HG03378 (cell line): ENCODE measurements around the gene XRCC1.
"Not testable (repeated sequence)": the region's sequence is repeated elsewhere in the genome, so short reads cannot be mapped to it uniquely, and the experiment has no call there.

Experiments used
- ATAC-seq: cut with Tn5 transposase; IDR thresholded peaks from one replicate; pipeline ENCODE4 v1.9.1; 2021; ENCODE audit warnings: mild to moderate bottlenecking, moderate library complexity; ENCODE audit not compliant: unreplicated experiment

XRCC1 gene

GRCh38 chr19:43551399-43552197, 23.7 kb downstream of the XRCC1 start:
- no peak for ATAC-seq

GRCh38 chr19:43548706-43549105, 26.6 kb downstream of the XRCC1 start:
- no peak for ATAC-seq

GRCh38 chr19:43547926-43548325, 27.4 kb downstream of the XRCC1 start:
- not testable (repeated sequence) for ATAC-seq

- ATAC-seq, result no peak
These were observed 28.7 kb downstream of the XRCC1 start for GRCh38 chr19:43546581-43546980.

- ATAC-seq, result no peak
These were observed 29.3 kb downstream of the XRCC1 start for GRCh38 chr19:43545981-43546380.

GRCh38 chr19:43545276-43545675, 30.1 kb downstream of the XRCC1 start:
- ATAC-seq, result no peak

- no peak for ATAC-seq
These were observed 31.2 kb downstream of the XRCC1 start for GRCh38 chr19:43544077-43544476.

GRCh38 chr19:43541920-43542650, 33.2 kb downstream of the XRCC1 start:
- ATAC-seq, result no peak

- ATAC-seq, result no peak
These were observed 34.9 kb downstream of the XRCC1 start for GRCh38 chr19:43540381-43540780.

- ATAC-seq, result no peak
These were observed 36.4 kb downstream of the XRCC1 start for GRCh38 chr19:43538922-43539321.

- ATAC-seq, result no peak
These were observed 40.2 kb downstream of the XRCC1 start for GRCh38 chr19:43534816-43535761.

- ATAC-seq, result no peak
These were observed 41.0 kb downstream of the XRCC1 start for GRCh38 chr19:43534305-43534815.

- peak; percentile 61 for ATAC-seq
These were observed 41.6 kb downstream of the XRCC1 start for GRCh38 chr19:43533546-43534304.

- ATAC-seq, result peak; percentile 47
These were observed 42.3 kb downstream of the XRCC1 start, which contains the start of gene ZNF575 for GRCh38 chr19:43532962-43533545. Gene ZNF575 (plus strand): TSS chr19:43533188. CDS start chr19:43534423, 1,235 bp downstream.

GRCh38 chr19:43532571-43532961, 42.8 kb downstream of the XRCC1 start:
- ATAC-seq, result peak; percentile 24

GRCh38 chr19:43527860-43528622, 47.3 kb downstream of the XRCC1 start:
- ATAC-seq, result no peak

GRCh38 chr19:43526884-43527859, 48.2 kb downstream of the XRCC1 start, which contains the start of gene ETHE1:
Gene ETHE1 (minus strand): TSS chr19:43527201. CDS start chr19:43527177, 24 bp downstream.
- no peak for ATAC-seq
